Endodermal cell (in vitro differentiated cells): Measurements from ENCODE around the gene SEPTIN5. TPM values are rescaled to one million over a fixed set of nuclear protein-coding genes. Genes with fewer than 3 reads are reported as not detected.
A peak's percentile ranks its signal among the peaks of the same experiment; 100 is the strongest.

Experiments used
- DNase-seq: peaks from one replicate; pipeline ENCODE4 v3.0.0-alpha.2; 2017
- H3K27ac ChIP-seq: 2 replicates; pipeline ENCODE4 v1.5.1; 2013; ENCODE audit warnings: mild to moderate bottlenecking, low read depth, low read length, moderate library complexity
- H3K27me3 ChIP-seq: 2 replicates; pipeline ENCODE4 v1.6.1; 2013; ENCODE audit warnings: mild to moderate bottlenecking, low read length, moderate library complexity; ENCODE audit not compliant: insufficient read depth, control insufficient read depth, poor library complexity, severe bottlenecking
- H3K36me3 ChIP-seq: 2 replicates; pipeline ENCODE4 v1.7.0; 2013; ENCODE audit warnings: mild to moderate bottlenecking, low read length, moderate library complexity; ENCODE audit not compliant: control insufficient read depth, insufficient read depth
- H3K4me1 ChIP-seq: one replicate; pipeline ENCODE4 v1.7.0; 2013; ENCODE audit warnings: low read length; ENCODE audit not compliant: control insufficient read depth, insufficient read depth
- H3K4me3 ChIP-seq: 2 replicates; pipeline ENCODE4 v1.5.1; 2013; ENCODE audit warnings: mild to moderate bottlenecking, low read length, moderate library complexity
- H3K9ac ChIP-seq: 2 replicates; pipeline ENCODE4 v1.6.1; 2013; ENCODE audit warnings: mild to moderate bottlenecking, low read length, moderate library complexity; ENCODE audit not compliant: poor library complexity, severe bottlenecking; ENCODE audit errors: extremely low read depth
- H3K9me3 ChIP-seq: 2 replicates; pipeline ENCODE4 v1.6.1; 2013; ENCODE audit warnings: mild to moderate bottlenecking, low read length, moderate library complexity; ENCODE audit not compliant: control insufficient read depth
- H3K27ac Mint-ChIP-seq: 2 replicates; pipeline ENCODE4 v1.8.0; 2020; ENCODE audit warnings: mixed read lengths
- H3K27me3 Mint-ChIP-seq: 2 replicates; pipeline ENCODE4 v1.8.0; 2021; ENCODE audit warnings: mild to moderate bottlenecking, mixed read lengths; ENCODE audit not compliant: insufficient read depth
- H3K36me3 Mint-ChIP-seq: 2 replicates; pipeline ENCODE4 v1.8.0; 2020; ENCODE audit warnings: low read depth, mixed read lengths
- H3K4me1 Mint-ChIP-seq: 2 replicates; pipeline ENCODE4 v1.8.0; 2020; ENCODE audit warnings: mixed read lengths
- H3K4me3 Mint-ChIP-seq: 2 replicates; pipeline ENCODE4 v1.8.0; 2020; ENCODE audit warnings: mild to moderate bottlenecking, moderate library complexity, mixed read lengths
- H3K9me3 Mint-ChIP-seq: 2 replicates; pipeline ENCODE4 v1.8.0; 2020; ENCODE audit warnings: mild to moderate bottlenecking, mixed read lengths
- WGBS, 2 experiments: methylation state at CpG; one replicate each; pipeline versions ENCODE4 v1.1.5 to v1.1.7; 2013; ENCODE audit warnings: missing lambda C conversion rate in 2 of 2, mixed read lengths in 1 of 2; ENCODE audit not compliant: insufficient coverage in 1 of 2, insufficient read length in 1 of 2; 5-methylcytosine and 5-hydroxymethylcytosine counted together
- total RNA-seq, 2 donors: library from RNA; stranded (reverse); fragmentation: NEBNext Ultra II Directional in 1 of 2; extraction: Animal tissue kit (Norgen Biotek cat#: 25700) in 1 of 2; gene quantifications; 2 replicates in 1 of 2; 3 replicates in 1 of 2; pipeline ENCODE4 v1.2.1, GENCODE V29; 2021
- TF ChIP-seq, protein P1 (sequence below): fragments of 200-600 bp; sonication (generic); conservative IDR thresholded peaks from 2 replicates; pipeline ENCODE4 v1.5.0; 2021; ENCODE audit warnings: antibody characterized with exemption, mild to moderate bottlenecking

The SEPTIN5 gene
- total RNA-seq, 2 donors from 2014 or later: 9.8 to 20.0 TPM

GRCh38 chr22:19672054-19672776 is 42.1 kb upstream of the SEPTIN5 start:
- H3K27me3 ChIP-seq: no peaks in the 10 kb centered on the region
- WGBS, 2 experiments: 91 to 100% methylated on average over 6 to 9 of the region's 9 CpGs

GRCh38 chr22:19673660-19674059 is 40.6 kb upstream of the SEPTIN5 start:
- Histone ChIP-seq H3K27me3 (no peaks in the 10 kb centered on the region), H3K4me3 (no peak overlapping the region), H3K36me3 (no peaks in the 10 kb centered on the region), H3K9ac (no peak overlapping the region), H3K4me1 (no peaks in the 10 kb centered on the region), H3K27ac (no peak overlapping the region), H3K9me3 (no peaks in the 10 kb centered on the region)
- Mint-ChIP-seq H3K9me3 (peaks cover 5% of the 10 kb centered on the region), H3K4me1 (no peaks in the 10 kb centered on the region), H3K27me3 (peaks cover 11% of the 10 kb centered on the region), H3K4me3 (no peak overlapping the region), H3K36me3 (no peaks in the 10 kb centered on the region), H3K27ac (no peak overlapping the region)
- no peak for DNase-seq
- TF ChIP-seq, protein P1, sequence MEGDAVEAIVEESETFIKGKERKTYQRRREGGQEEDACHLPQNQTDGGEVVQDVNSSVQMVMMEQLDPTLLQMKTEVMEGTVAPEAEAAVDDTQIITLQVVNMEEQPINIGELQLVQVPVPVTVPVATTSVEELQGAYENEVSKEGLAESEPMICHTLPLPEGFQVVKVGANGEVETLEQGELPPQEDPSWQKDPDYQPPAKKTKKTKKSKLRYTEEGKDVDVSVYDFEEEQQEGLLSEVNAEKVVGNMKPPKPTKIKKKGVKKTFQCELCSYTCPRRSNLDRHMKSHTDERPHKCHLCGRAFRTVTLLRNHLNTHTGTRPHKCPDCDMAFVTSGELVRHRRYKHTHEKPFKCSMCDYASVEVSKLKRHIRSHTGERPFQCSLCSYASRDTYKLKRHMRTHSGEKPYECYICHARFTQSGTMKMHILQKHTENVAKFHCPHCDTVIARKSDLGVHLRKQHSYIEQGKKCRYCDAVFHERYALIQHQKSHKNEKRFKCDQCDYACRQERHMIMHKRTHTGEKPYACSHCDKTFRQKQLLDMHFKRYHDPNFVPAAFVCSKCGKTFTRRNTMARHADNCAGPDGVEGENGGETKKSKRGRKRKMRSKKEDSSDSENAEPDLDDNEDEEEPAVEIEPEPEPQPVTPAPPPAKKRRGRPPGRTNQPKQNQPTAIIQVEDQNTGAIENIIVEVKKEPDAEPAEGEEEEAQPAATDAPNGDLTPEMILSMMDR: no peak
- WGBS, 2 experiments: 66 to 90% methylated on average over 4 of the region's 4 CpGs

More at GRCh38 chr22:19672054-19672776, 42.1 kb upstream of the SEPTIN5 start:
- Mint-ChIP-seq H3K36me3 (no peaks in the 10 kb centered on the region), H3K27me3 (peaks cover 11% of the 10 kb centered on the region), H3K4me3 (no peak overlapping the region), H3K27ac (no peak overlapping the region), H3K9me3 (peaks cover 5% of the 10 kb centered on the region), H3K4me1 (no peaks in the 10 kb centered on the region)
- Histone ChIP-seq H3K4me1 (no peaks in the 10 kb centered on the region), H3K9me3 (no peaks in the 10 kb centered on the region), H3K36me3 (no peaks in the 10 kb centered on the region), H3K27ac (no peak overlapping the region), H3K9ac (no peak overlapping the region), H3K4me3 (no peak overlapping the region)
- DNase-seq: no peak
- TF ChIP-seq, protein P1: no peak

DNA sequence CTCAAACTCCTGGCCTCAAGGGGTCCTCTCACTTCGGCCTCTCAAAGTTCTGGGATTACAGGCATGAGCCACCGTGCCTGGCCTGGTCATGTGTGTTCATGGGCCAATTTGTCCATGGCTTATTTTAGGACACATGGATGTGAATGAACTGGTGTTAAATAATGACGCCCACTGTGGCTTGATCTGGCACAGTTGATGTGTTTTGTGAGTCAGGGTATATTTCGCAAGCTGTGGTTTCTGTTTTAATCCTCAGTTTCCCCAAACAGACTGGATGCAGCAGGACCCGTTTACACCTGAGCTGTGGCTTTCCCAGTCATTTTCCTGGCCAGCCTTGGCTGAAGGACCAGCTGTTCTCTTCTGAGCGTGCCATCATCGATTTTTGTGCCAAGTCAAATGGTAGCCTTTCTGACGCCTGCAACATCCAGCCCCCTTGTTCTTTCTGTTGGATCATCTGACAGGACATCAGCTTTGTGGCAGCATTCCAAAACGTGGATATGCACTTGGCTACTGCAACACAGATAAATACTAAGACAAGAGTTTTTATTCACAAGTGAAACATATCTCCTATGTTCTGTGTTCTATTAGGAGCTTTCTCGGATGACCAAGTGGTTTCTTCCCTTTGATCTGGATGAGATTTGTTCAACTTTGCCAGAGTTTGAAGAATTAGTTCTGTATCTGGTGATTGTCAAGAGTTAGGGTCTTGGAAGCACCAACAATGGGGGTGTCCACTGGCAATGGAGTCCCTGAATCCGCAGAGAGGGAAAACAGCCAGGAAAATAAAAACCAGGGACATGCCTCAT is 40.0 kb upstream of the SEPTIN5 start:
- H3K4me3 Mint-ChIP-seq: no peak overlapping the region
- no peaks in the 10 kb centered on the region for H3K9me3 ChIP-seq
- 88 to 94% methylated on average over 8 to 11 of the region's 11 CpGs for WGBS, 2 experiments
- TF ChIP-seq, protein P1: no peak
- H3K4me1 Mint-ChIP-seq: no peaks in the 10 kb centered on the region
- peaks cover 11% of the 10 kb centered on the region for H3K27me3 Mint-ChIP-seq
- no peaks in the 10 kb centered on the region for H3K27me3 ChIP-seq
- H3K27ac ChIP-seq: no peak overlapping the region
- no peaks in the 10 kb centered on the region for H3K36me3 ChIP-seq
- peaks cover 5% of the 10 kb centered on the region for H3K9me3 Mint-ChIP-seq
- peak; percentile 12 for DNase-seq
- no peak overlapping the region for H3K9ac ChIP-seq
- no peak overlapping the region for H3K4me3 ChIP-seq
- no peaks in the 10 kb centered on the region for H3K36me3 Mint-ChIP-seq
- no peak overlapping the region for H3K27ac Mint-ChIP-seq
- H3K4me1 ChIP-seq: no peaks in the 10 kb centered on the region
